NCI-H2227 (cell line): ENCODE data around the gene SLC22A23.

Experiments
- DNase-seq: peaks from one replicate; lab custom pipeline; 2025; ENCODE audit not compliant: unreplicated experiment; lab: John Stamatoyannopoulos, UW

SLC22A23 gene

DNA sequence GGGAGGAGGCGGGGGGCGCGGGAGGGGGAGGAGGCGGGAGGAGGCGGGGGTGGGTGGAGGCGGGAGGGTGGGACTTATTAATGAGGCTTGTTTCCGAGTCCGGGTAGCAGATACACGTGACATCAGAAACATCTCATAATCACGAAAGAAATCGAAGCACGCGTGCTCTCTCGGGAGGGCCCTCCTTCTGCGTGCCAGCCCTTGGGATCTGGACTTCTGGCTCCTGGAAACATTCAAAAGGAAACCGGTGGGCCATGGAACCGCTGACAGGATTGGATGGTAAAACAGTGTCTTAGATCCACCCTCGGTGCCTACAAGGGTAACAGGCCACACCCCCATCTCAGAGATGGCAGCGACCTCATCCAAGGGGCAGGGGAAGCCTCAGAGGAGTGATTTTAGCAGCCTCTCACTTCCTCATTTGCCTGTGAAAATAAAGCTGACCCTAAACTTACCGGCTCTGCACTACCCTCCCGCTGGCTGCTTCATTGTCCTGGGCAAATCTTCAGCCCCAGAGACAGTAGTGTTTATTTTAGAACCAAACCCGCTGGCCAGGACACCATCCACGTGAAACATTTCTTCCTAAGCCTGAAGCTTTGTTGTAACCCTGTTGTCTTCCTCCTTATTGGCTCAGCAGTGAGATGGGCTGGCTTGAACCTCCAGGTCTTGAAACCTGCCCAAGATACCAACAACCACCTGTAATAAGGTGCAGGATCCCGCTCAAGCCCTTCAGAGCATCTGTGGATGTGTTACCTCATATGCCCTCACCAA, 100.6 kb downstream of the SLC22A23 start:
- DNase-seq, result peak; percentile 87

DNA sequence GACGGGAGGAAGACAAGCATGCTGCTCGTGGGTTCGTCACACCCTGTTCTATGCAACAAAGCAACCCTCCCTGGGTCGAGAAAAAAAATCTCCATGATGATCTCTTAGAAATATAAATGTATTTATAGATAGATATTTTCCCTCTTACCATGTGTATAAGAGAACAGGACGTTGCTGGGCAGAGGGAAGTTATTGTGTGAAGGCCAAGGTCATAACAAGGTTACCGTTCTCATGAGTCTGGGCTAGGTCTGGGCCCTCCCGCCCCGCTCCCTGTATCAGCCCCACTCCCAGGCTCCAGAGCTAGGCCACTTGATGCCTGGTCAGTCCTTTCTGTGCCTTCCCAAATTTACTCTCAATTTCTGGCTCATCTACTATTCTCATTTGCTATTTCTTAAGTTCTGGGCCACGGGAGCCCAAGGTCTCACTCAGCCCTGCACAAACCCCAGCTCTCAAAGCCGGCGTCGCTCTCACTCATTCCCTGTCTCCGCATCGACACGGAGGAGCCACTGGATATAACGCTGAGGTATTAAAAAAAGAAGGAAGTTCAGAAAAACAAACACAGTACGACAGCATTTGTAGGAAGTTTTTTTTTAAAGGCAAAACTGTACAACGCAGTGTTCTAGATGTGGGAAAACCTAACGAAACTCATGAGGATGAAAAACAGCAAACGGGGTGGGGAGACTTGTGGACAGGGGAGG, 101.3 kb downstream of the SLC22A23 start:
- DNase-seq, result peak; percentile 70

DNA sequence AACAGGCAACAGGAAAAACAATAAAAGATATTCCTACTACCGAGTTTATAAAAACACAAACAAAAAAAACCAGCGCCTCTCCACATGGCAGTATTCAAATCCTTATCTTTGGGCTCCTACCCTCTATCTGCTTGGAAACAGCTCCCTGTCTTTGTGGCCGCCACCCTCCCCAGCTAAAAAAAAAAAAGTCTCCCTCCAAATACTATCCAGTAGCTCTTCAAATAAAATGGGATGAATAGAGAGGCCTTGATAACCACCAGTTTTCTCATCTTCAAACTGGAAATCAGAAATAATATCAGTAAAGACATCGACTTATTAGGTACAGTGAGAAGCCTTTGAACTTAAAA, 101.9 kb downstream of the SLC22A23 start:
- no peak for DNase-seq

DNA sequence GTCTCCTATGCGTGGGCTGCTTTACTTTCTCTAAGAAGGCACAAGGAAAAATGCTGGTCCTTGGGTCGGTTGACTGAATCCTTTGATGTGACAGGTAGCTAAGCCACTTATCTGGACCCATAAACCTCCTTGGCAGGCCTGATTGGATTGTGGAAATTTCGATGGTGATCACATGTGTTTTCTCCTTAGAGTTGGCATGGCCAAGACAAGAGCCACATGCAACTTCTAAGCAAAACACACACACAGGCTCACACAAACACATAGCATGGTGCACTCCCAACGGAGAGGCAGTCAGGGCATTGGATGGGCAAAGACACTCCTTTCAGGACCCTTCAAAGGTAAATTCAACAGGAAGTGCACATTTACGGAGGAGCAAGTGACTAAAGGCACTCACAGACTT, 102.9 kb downstream of the SLC22A23 start:
- no peak for DNase-seq

- DNase-seq, result no peak
Observed at GRCh38 chr6:3353213-3353903, 103.5 kb downstream of the SLC22A23 start.

GRCh38 chr6:3352678-3353077, 104.2 kb downstream of the SLC22A23 start:
- no peak for DNase-seq

- no peak for DNase-seq
Observed at GRCh38 chr6:3351829-3352524, 104.9 kb downstream of the SLC22A23 start.

DNA sequence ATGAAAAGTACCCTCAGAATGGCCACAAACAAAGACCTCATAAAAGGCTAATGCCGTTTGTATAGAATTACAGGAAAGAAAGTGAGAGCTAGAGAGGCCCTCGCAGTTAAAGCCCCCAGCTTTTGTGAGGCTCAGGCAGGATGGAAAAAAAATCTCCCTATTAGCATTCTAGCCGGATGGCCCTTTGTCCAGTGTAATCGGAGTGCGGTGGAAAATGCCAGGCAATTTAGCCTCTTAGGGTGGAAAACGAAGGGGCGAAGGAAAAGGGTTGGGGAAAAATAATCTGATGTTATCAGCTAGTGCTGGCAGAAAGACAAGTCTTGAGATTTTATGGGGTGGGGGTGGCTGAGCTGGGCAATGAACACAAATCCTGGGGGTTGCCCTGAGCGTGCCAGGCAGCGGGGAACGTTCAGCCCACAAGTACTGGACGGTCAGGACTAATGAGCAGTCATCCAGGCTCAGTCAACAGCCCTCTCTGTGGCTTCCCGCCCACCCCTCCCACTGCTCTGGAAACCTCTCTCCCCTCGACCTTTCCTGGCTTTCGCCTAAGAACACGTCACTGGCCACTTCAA, 105.7 kb downstream of the SLC22A23 start:
- peak; percentile 81 for DNase-seq

GRCh38 chr6:3350252-3350796, 106.5 kb downstream of the SLC22A23 start:
- DNase-seq, result no peak

DNA sequence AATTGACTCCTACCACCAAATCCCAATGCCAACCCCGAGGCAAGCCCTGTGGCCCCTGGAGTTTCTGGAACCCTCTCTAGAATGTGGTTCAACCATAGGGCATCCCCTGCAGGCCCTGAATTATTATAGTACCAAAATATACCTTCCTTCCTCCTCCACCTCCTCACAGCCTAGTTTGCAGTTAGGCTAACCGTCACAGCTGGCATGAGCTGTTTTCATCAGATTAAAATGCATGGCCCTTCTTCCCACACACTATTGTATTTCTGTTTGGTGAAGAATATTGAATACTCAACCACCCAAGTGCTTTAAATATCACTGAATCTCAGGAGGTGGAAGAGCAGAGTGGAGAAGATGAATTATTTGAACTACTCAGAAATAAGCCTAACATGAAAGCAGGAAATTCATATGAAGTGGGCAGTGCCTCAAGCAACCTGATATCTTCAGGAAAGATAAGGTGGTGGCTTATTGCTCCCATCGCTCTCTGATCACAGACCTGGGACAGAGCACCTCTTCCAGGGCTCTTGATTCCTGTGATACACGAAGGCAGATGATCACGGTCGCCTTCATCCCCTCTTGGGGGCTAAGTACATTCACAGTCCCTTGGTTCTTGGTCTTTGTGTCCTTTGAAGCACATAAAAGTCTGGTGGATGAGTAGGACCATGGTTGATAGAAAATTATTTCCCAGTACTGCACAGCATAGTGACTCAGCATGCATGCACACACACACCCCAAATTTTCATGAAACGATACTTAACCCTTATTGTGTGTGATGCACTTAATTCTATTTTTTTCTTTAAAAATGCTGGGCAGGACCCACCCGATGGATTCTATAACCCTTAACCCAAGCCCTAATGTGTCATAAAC, 107.2 kb downstream of the SLC22A23 start:
- no peak for DNase-seq

DNA sequence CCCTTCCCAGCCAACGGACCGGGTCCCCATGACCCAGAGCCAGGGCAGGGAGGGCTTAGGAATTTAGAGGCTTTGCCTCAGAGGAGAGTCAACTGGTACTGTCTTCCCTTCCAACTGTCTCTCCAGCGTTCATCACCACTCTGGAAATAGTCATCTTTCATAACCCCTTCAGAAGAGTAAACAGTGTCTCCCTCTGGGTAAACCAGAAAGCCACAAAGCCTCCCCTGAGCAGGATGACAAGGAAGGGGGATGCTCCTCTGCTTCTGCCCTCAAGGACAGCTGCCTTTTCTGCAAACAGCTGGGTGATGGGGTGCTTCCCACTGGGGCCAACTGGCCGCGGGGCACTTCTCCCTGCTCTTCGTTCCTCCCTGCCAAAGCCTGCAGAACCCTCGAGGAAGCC, 108.0 kb downstream of the SLC22A23 start:
- DNase-seq, result no peak

GRCh38 chr6:3347826-3348225, 109.0 kb downstream of the SLC22A23 start:
- no peak for DNase-seq

- no peak for DNase-seq
Observed at GRCh38 chr6:3347247-3347646, 109.6 kb downstream of the SLC22A23 start.

- DNase-seq, result no peak
Observed at GRCh38 chr6:3346476-3346875, 110.4 kb downstream of the SLC22A23 start.

GRCh38 chr6:3345836-3346235, 111.0 kb downstream of the SLC22A23 start:
- no peak for DNase-seq

- peak; percentile 50 for DNase-seq
Observed at GRCh38 chr6:3343089-3343883, 113.6 kb downstream of the SLC22A23 start.

DNA sequence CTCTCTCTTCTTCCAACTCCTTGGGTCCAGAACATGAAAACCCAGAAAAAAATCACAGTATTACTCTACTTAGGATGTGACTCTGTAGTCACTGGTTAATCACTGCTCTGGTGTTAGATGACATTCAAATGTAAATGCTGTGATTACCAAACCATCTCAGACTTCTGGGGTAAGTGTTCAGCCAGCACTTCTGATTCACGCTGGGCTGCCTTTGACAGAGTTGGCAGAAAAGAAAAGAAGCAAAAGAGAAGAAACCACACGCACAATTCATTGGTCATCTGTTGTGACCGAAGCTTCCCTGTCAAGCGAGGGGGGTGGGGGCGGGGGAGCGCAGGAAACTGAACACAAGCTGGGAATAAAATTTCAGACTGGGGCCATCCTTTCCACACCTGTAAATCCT, 115.4 kb downstream of the SLC22A23 start:
- DNase-seq, result no peak

DNA sequence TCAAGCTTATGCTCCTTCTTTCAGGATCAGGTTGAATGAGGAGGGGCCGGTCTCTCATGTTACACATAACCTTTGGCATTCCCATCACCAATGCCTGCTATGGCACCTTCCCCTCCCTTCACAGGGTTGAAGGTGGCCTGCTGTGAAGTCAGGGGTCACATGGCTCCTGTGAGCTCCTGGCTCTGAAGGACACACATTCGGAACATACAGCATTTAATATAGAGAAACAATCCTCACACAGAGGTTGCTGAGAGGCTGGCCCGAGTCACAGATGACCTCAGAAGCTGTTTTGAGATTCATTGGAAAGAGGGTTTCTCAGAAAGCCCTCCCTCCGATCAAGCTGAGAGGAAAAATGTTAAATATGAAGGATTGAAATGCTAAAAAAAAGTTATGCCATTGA, 116.0 kb downstream of the SLC22A23 start:
- DNase-seq, result no peak

DNA sequence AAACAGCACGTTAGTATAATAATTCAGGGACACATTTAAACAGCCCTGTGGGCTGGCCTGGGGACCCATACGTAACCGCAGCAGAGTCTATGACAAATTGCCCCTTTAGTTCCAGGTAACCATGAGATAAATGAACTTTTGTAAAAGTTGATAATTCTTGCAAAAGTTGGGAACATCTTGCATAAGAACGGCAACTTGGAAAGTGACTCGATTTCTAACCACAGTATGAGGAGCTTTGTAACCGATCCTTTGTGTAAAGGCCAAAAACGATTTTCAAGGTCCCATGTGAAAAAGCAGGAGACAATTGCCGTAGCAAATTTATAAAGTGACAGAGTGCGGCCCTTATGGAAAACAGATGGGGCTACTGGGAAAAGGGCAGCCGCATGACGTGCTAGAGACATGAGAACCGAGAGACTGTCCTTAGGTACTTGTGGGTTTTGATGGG, 116.5 kb downstream of the SLC22A23 start:
- no peak for DNase-seq
